Endodermal cell (in vitro differentiated cells): ENCODE results near the gene CCDC88C. TPM values are rescaled to one million over a fixed set of nuclear protein-coding genes. Genes with fewer than 3 reads are reported as not detected.
A peak's percentile ranks its signal among the peaks of the same experiment; 100 is the strongest.

ENCODE experiments used
- DNase-seq: peaks from one replicate; pipeline ENCODE4 v3.0.0-alpha.2; 2017
- H3K27ac ChIP-seq: 2 replicates; pipeline ENCODE4 v1.5.1; 2013; ENCODE audit warnings: mild to moderate bottlenecking, low read depth, low read length, moderate library complexity
- H3K27me3 ChIP-seq: 2 replicates; pipeline ENCODE4 v1.6.1; 2013; ENCODE audit warnings: mild to moderate bottlenecking, low read length, moderate library complexity; ENCODE audit not compliant: insufficient read depth, control insufficient read depth, poor library complexity, severe bottlenecking
- H3K36me3 ChIP-seq: 2 replicates; pipeline ENCODE4 v1.7.0; 2013; ENCODE audit warnings: mild to moderate bottlenecking, low read length, moderate library complexity; ENCODE audit not compliant: control insufficient read depth, insufficient read depth
- H3K4me1 ChIP-seq: one replicate; pipeline ENCODE4 v1.7.0; 2013; ENCODE audit warnings: low read length; ENCODE audit not compliant: control insufficient read depth, insufficient read depth
- H3K4me3 ChIP-seq: 2 replicates; pipeline ENCODE4 v1.5.1; 2013; ENCODE audit warnings: mild to moderate bottlenecking, low read length, moderate library complexity
- H3K9ac ChIP-seq: 2 replicates; pipeline ENCODE4 v1.6.1; 2013; ENCODE audit warnings: mild to moderate bottlenecking, low read length, moderate library complexity; ENCODE audit not compliant: poor library complexity, severe bottlenecking; ENCODE audit errors: extremely low read depth
- H3K9me3 ChIP-seq: 2 replicates; pipeline ENCODE4 v1.6.1; 2013; ENCODE audit warnings: mild to moderate bottlenecking, low read length, moderate library complexity; ENCODE audit not compliant: control insufficient read depth
- H3K27ac Mint-ChIP-seq: 2 replicates; pipeline ENCODE4 v1.8.0; 2020; ENCODE audit warnings: mixed read lengths
- H3K27me3 Mint-ChIP-seq: 2 replicates; pipeline ENCODE4 v1.8.0; 2021; ENCODE audit warnings: mild to moderate bottlenecking, mixed read lengths; ENCODE audit not compliant: insufficient read depth
- H3K36me3 Mint-ChIP-seq: 2 replicates; pipeline ENCODE4 v1.8.0; 2020; ENCODE audit warnings: low read depth, mixed read lengths
- H3K4me1 Mint-ChIP-seq: 2 replicates; pipeline ENCODE4 v1.8.0; 2020; ENCODE audit warnings: mixed read lengths
- H3K4me3 Mint-ChIP-seq: 2 replicates; pipeline ENCODE4 v1.8.0; 2020; ENCODE audit warnings: mild to moderate bottlenecking, moderate library complexity, mixed read lengths
- H3K9me3 Mint-ChIP-seq: 2 replicates; pipeline ENCODE4 v1.8.0; 2020; ENCODE audit warnings: mild to moderate bottlenecking, mixed read lengths
- CTCF ChIP-seq: fragments of 200-600 bp; sonication (generic); conservative IDR thresholded peaks from 2 replicates; pipeline ENCODE4 v1.5.0; 2021; ENCODE audit warnings: antibody characterized with exemption, mild to moderate bottlenecking
- WGBS, 2 experiments: methylation state at CpG; one replicate each; pipeline versions ENCODE4 v1.1.5 to v1.1.7; 2013; ENCODE audit warnings: missing lambda C conversion rate in 2 of 2, mixed read lengths in 1 of 2; ENCODE audit not compliant: insufficient coverage in 1 of 2, insufficient read length in 1 of 2; 5-methylcytosine and 5-hydroxymethylcytosine counted together
- total RNA-seq, 2 donors: library from RNA; stranded (reverse); fragmentation: NEBNext Ultra II Directional in 1 of 2; extraction: Animal tissue kit (Norgen Biotek cat#: 25700) in 1 of 2; gene quantifications; 2 replicates in 1 of 2; 3 replicates in 1 of 2; pipeline ENCODE4 v1.2.1, GENCODE V29; 2021

The CCDC88C gene
- total RNA-seq, 2 donors from 2014 or later, result 50.0 to 50.5 TPM

- no peaks in the 10 kb centered on the region for H3K27me3 Mint-ChIP-seq
- Histone ChIP-seq H3K4me3 (no peak overlapping the region), H3K27me3 (no peaks in the 10 kb centered on the region), H3K4me1 (peaks cover 7% of the 10 kb centered on the region), H3K36me3 (no peaks in the 10 kb centered on the region), H3K9ac (no peak overlapping the region), H3K9me3 (no peaks in the 10 kb centered on the region), H3K27ac (no peak overlapping the region)
- 82 to 100% methylated on average over 2 to 4 of the region's 4 CpGs for WGBS, 2 experiments
- no peak for DNase-seq
- H3K27ac Mint-ChIP-seq, result no peak overlapping the region
- no peak for TF ChIP-seq CTCF
- H3K4me1 Mint-ChIP-seq, result peaks cover 67% of the 10 kb centered on the region
- no peak overlapping the region for H3K4me3 Mint-ChIP-seq
- H3K9me3 Mint-ChIP-seq, result no peaks in the 10 kb centered on the region
- no peaks in the 10 kb centered on the region for H3K36me3 Mint-ChIP-seq
Measured at GRCh38 chr14:91371990-91372375, 45.6 kb downstream of the CCDC88C start.

- no peak overlapping the region for H3K4me3 ChIP-seq
- H3K9me3 ChIP-seq, result no peaks in the 10 kb centered on the region
- H3K9ac ChIP-seq, result no peak overlapping the region
- Mint-ChIP-seq H3K27me3 (no peaks in the 10 kb centered on the region), H3K36me3 (no peaks in the 10 kb centered on the region), H3K9me3 (no peaks in the 10 kb centered on the region), H3K4me3 (no peak overlapping the region), H3K4me1 (peaks cover 61% of the 10 kb centered on the region), H3K27ac (no peak overlapping the region)
- no peak overlapping the region for H3K27ac ChIP-seq
- WGBS, 2 experiments, result 85 to 87% methylated on average over 11 to 19 of the region's 19 CpGs
- H3K27me3 ChIP-seq, result no peaks in the 10 kb centered on the region
- H3K4me1 ChIP-seq, result peaks cover 4% of the 10 kb centered on the region
- TF ChIP-seq CTCF, result no peak
- no peaks in the 10 kb centered on the region for H3K36me3 ChIP-seq
- DNase-seq, result no peak
Measured at GRCh38 chr14:91371011-91371989, 46.3 kb downstream of the CCDC88C start.

GRCh38 chr14:91369628-91370445 is 47.8 kb downstream of the CCDC88C start:
- no peaks in the 10 kb centered on the region for H3K9me3 Mint-ChIP-seq
- peak overlapping the region; percentile 52 for H3K27ac Mint-ChIP-seq
- no peak overlapping the region for H3K4me3 Mint-ChIP-seq
- H3K36me3 ChIP-seq, result no peaks in the 10 kb centered on the region
- 91% methylated on average over 11 to 24 of the region's 24 CpGs for WGBS, 2 experiments
- peaks cover 51% of the 10 kb centered on the region for H3K4me1 Mint-ChIP-seq
- no peak for TF ChIP-seq CTCF
- no peaks in the 10 kb centered on the region for H3K9me3 ChIP-seq
- no peak overlapping the region for H3K27ac ChIP-seq
- no peak overlapping the region for H3K9ac ChIP-seq
- DNase-seq, result no peak
- H3K36me3 Mint-ChIP-seq, result no peaks in the 10 kb centered on the region
- H3K4me1 ChIP-seq, result no peaks in the 10 kb centered on the region
- H3K4me3 ChIP-seq, result no peak overlapping the region
- H3K27me3 Mint-ChIP-seq, result no peaks in the 10 kb centered on the region
- no peaks in the 10 kb centered on the region for H3K27me3 ChIP-seq
